ELF-1 (cell line): Measurements from ENCODE around the gene INO80.

Source experiments
- DNase-seq: peaks from one replicate; pipeline ENCODE4 v3.0.0-alpha.2; 2016; ENCODE audit warnings: low read depth, low spot score

INO80 gene

DNA sequence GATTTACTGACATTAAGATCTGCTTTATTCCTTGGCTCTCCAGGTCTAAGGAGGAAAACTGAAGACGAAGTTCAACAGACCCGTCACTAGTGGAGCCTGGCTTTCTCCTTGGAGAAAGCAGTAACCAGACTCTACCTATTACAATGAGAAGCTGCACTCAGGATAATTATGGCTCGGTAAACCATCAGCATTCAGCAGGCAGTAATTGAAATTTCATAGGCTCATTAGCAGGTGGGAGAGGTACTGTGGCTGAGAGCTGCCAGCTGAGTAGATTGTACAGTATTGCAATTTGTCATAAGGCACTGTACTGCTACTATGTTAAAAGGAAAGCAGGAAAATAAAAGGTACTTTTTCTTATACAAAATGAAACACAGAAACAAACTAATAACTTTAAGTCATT is 111.6 kb downstream of the INO80 start:
- no peak for DNase-seq

DNA sequence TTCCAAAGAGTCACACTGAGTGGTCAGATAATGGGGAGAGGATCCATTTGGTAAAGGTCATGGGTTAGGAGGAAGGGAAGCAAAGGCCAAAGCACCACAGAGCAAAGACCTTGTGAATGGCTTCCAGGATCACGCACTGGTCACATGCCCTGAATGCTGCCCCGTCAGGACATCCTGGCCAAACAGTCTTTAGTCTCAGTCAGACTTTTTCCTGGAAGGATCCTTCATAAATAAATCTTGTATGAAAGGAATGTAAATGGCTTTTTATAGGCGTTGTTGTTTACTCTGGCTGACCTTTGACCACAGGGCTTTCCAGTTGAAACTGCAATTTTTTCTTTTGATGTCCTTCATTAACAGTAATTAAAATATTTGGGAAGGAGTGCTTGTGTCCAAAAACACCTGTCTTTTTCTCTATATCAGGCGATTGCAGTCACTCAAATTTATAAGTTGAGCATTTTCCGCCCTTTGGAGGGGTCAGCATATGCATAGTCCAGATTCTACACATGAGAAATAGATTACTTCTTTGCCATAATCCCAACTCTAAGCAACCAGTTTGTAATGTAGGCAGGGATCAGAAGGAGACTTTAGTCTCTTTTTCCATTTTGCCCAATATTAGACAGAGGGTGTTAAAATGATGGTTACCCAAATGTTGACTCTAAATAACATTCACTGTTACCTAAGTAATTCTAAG is 114.4 kb downstream of the INO80 start:
- no peak for DNase-seq

GRCh38 chr15:40999190-40999589 is 116.9 kb downstream of the INO80 start:
- no peak for DNase-seq

GRCh38 chr15:40995656-40996055 is 120.4 kb downstream of the INO80 start:
- DNase-seq, result no peak

DNA sequence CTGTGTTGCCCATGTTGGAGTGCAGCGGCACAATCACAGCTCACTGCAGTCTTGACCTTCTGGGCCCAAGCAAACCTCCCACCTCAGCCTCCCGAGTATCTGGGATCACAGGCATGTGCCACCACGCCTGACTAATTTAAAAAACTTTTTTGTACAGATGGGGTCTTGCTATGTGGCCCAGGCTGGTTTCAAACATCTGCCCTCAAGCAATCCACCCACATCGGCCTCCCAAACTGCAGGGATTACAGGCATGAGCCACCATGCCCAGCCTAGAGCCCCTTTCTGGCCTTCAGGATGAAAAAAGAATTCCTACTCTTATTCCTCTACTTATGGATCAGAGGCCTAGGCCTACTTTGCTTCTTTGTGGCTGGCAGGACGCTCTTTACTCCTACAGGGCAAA is 123.3 kb downstream of the INO80 start:
- DNase-seq, result no peak

- DNase-seq, result no peak
These were observed 123.8 kb downstream of the INO80 start for GRCh38 chr15:40992241-40992741.

- no peak for DNase-seq
These were observed 124.7 kb downstream of the INO80 start for GRCh38 chr15:40991355-40991754.

DNA sequence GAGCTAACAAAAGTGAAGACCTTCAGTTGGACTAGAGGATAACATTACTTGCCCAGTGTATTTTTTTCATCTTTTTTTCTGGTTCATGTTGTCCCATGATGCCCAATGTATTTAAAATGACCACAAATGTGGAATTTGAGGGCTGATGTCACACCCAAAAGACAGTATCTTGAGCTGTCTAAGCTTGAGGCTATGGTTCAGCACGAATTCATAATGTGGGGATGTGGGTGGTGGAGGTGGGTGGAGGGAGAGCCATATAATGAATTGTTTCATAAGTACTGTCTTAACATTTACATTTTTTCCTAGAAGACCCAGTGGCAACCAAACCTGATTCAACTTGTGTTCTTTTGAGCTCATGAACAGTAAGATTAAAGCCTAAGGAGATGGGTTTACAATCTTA is 125.3 kb downstream of the INO80 start:
- DNase-seq, result no peak

GRCh38 chr15:40990080-40990479 is 126.0 kb downstream of the INO80 start:
- DNase-seq, result no peak

DNA sequence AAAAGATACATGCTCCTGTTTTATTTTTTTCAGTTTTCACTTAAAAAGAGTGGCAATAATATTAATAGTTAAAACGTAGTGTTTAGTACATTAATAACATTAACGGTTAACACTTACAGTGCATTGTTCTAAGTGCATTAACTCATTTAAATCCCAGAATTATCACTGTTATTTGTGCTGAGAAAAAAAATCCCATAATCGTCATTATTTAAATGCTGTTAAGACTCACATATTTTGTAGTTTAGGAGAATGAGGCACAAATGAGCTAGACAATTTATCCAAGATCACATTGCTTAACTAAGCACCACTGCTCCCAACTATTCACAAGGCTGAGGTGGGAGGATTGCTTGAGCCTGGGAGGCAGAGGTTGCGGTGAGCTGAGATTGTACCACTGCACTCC is 127.9 kb downstream of the INO80 start:
- no peak for DNase-seq

- no peak for DNase-seq
These were observed 129.3 kb downstream of the INO80 start for GRCh38 chr15:40986820-40987219.

DNA sequence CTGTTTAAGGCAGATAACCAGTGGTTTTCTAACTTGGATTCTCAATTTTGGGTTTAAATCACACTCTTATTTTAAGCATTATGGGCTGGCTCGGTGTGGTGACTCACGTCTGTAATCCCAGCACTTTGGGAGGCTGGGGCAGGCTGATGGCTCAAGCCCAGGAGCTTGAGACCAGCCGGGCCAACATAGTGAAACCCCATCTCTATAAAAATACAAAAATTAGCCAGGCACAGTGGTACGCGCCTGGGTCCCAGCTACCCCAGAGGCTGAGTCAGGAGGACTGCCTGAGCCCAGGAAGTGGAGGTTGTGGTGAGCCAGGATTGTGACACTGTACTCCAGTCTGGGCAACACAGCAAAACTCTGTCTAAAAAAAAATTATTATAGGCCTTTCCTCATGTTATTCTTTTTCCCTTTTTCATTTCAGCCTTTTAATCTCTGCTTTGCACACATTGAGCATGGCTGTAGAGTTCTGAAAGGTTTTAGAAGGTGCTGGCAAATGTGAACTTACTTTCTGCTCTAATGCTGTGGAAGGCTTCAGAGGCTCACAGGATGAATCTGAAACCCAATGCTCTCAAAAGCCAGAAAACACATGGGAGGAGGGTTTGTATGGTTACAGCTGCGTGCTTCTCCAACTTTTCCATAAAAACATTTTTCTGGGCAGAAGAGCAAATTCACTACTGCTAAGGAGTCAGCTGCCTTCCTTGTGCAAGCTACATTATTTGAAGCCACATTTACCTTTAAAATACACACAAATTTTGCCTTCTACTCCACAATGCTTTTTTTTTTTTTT is 130.3 kb downstream of the INO80 start:
- DNase-seq, result no peak

DNA sequence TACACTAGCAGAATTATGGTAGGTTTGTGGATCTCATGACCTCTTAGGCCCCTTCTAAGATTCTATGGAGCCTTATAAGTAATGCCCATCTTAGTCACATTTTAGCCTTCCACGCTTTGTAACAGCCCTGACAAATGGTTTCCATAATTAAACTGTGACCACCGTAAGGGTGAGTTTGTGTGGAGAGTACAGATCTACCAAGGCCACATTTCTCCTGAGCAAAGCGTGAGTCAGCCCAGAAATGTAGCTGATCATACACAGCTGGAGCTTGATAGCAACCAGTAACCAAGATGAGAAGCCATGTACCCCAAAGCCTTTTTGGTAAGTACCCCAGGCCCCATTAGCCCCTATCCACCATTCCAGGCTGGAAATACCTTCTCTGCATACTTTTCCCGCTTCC is 131.1 kb downstream of the INO80 start:
- no peak for DNase-seq

DNA sequence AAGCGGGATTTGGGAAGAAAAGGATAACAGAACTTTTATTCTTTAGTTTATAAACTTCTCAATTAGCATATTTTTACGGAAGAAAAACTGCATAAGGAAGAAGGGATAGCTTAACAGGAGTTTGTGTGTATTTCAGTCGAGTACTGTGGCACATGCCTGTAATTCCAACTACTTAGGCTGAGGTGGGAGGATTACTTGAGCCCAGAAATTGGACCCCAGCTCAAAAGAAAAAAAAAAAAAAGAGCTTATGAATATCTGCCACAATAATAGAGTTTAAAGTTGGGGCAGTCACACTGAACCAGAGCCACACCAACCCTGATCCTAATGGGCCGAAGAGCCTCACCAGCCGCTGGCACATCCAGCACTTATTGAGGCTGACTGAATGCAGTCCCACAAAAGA is 131.7 kb downstream of the INO80 start:
- DNase-seq, result no peak

- no peak for DNase-seq
These were observed 133.2 kb downstream of the INO80 start for GRCh38 chr15:40982855-40983254.

DNA sequence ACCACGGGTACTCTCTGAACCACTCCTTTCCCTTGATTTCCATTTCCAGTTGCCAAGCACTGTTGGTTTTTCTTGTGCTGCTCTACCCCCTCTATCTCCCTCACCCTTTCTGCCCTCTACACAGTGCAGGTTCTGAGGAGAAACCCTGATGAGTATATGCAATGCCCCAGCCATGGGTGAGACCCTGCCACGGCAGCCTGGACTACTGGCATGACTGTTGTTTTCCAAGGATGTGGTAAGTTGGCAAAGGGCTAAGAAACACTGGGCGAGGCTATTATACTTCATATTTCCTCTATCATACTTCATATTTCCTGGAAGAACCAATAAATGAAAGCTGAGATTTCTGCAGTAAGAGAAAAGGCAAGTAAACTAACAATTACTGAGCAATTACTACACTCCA is 134.9 kb downstream of the INO80 start:
- DNase-seq, result no peak

GRCh38 chr15:40978562-40978961 is 137.5 kb downstream of the INO80 start:
- no peak for DNase-seq

GRCh38 chr15:40978141-40978540 is 137.9 kb downstream of the INO80 start:
- no peak for DNase-seq

DNA sequence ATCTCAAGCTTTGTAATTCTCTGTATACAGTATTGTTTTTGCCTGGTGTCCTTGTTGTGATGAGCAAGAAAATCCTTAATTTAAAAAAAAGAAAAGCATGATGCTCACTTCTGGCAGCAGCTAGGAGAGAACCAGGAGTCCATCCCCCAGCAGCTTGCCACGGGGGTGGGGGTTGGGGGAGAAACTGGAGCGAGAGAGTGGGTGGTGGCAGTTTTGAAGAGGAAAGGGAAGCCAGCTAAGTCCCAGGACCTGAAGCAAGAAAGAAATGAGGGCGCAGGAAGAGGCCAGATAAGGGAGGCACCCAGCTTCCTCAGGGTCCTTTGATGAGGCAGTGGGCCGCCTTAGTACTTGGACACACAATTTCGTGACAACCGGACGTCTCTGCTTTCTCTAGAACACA is 139.3 kb downstream of the INO80 start:
- DNase-seq, result no peak

- no peak for DNase-seq
These were observed 141.2 kb downstream of the INO80 start for GRCh38 chr15:40974879-40975278.

- no peak for DNase-seq
These were observed 146.7 kb downstream of the INO80 start for GRCh38 chr15:40969363-40969762.

- DNase-seq, result peak; percentile 90
These were observed 147.6 kb downstream of the INO80 start for GRCh38 chr15:40968290-40969085.
